Caco-2 (cell line): ENCODE measurements around the gene GPC6. TPM values are rescaled to one million over a fixed set of nuclear protein-coding genes. Genes with fewer than 3 reads are reported as not detected.

ENCODE experiments used
- BruUV-seq: library from RNA; stranded (reverse); fragments of 400-500 nt; replicated peaks from 2 replicates; lab custom pipeline; 2021; lab: Mats Ljungman, UMichigan
- CTCF ChIA-PET: fragments of 300-600 bp; sonication (Branson Sonifier 250); formaldehyde crosslinking; loops from one replicate; lab custom pipeline; 2022; ENCODE audit warnings: antibody characterized with exemption; lab: Charles Lee
- POLR2A ChIA-PET: fragments of 300-600 bp; sonication (Branson Sonifier 250); formaldehyde crosslinking; loops from one replicate; lab custom pipeline; 2022; ENCODE audit warnings: antibody characterized with exemption; lab: Charles Lee
- DNase-seq, 2 experiments: peaks; one replicate each; pipeline versions ENCODE4 v3.0.0 to v3.0.0-alpha.2; 2020 to 2022
- H3K27me3 ChIP-seq: replicated peaks from 2 replicates; pipeline ENCODE4 v1.6.0; 2011; ENCODE audit warnings: low read length; ENCODE audit not compliant: control insufficient read depth, insufficient read depth
- H3K36me3 ChIP-seq: 2 replicates; pipeline ENCODE4 v1.5.1; 2011; ENCODE audit warnings: low read length; ENCODE audit not compliant: control insufficient read depth, insufficient read depth
- H3K4me1 ChIP-seq: fragments of 250-450 bp; sonication (Bioruptor Pico); 2 replicates; pipeline ENCODE4 v1.5.1; 2020; ENCODE audit warnings: mild to moderate bottlenecking
- H3K4me3 ChIP-seq: 2 replicates; pipeline ENCODE4 v1.5.1; 2011; ENCODE audit warnings: low read depth, mild to moderate bottlenecking, control low read depth, low read length
- H3K9me3 ChIP-seq: fragments of 250-450 bp; sonication (Bioruptor Pico); 2 replicates; pipeline ENCODE4 v1.5.1; 2020; ENCODE audit warnings: mild to moderate bottlenecking, moderate library complexity
- H3K27ac Mint-ChIP-seq: one replicate; pipeline ENCODE4 v1.8.0; 2022; ENCODE audit warnings: mixed read lengths; ENCODE audit not compliant: unreplicated experiment
- H3K27me3 Mint-ChIP-seq: one replicate; pipeline ENCODE4 v1.8.0; 2022; ENCODE audit warnings: mixed read lengths; ENCODE audit not compliant: insufficient read depth, unreplicated experiment
- H3K36me3 Mint-ChIP-seq: one replicate; pipeline ENCODE4 v1.8.0; 2022; ENCODE audit warnings: mild to moderate bottlenecking, mixed read lengths; ENCODE audit not compliant: insufficient read depth, unreplicated experiment
- H3K4me1 Mint-ChIP-seq: one replicate; pipeline ENCODE4 v1.8.0; 2022; ENCODE audit warnings: low read depth, mixed read lengths; ENCODE audit not compliant: unreplicated experiment
- H3K4me3 Mint-ChIP-seq: one replicate; pipeline ENCODE4 v1.8.0; 2022; ENCODE audit warnings: mild to moderate bottlenecking, moderate library complexity, mixed read lengths; ENCODE audit not compliant: unreplicated experiment
- H3K9me3 Mint-ChIP-seq: one replicate; pipeline ENCODE4 v1.8.0; 2022; ENCODE audit warnings: mixed read lengths; ENCODE audit not compliant: unreplicated experiment
- CTCF ChIP-seq, 2 experiments: fragments of 200-600 bp in 1 of 2; IDR thresholded peaks; 1 replicate in 1 of 2; 2 replicates in 1 of 2; pipeline versions ENCODE4 v1.5.1 to v1.8.0; 2011 to 2022; ENCODE audit warnings: antibody characterized with exemption in 1 of 2, control low read depth in 1 of 2, inconsistent platforms in 1 of 2, low read depth in 1 of 2, low read length in 1 of 2, mild to moderate bottlenecking in 1 of 2, moderate library complexity in 1 of 2; ENCODE audit not compliant: insufficient read depth in 1 of 2, severe bottlenecking in 1 of 2, unreplicated experiment in 1 of 2
- intact Hi-C: fragments of 100-400 bp; cut with micrococcal nuclease; formaldehyde crosslinking; loops from one replicate; pipeline ENCODE4 v1.10.0; 2022; ENCODE audit not compliant: unreplicated experiment
- total RNA-seq: library from RNA; stranded (reverse); gene quantifications from 2 replicates; pipeline ENCODE4 v1.2.3, GENCODE V29; 2022

GPC6 gene
- total RNA-seq, 1 experiment from 2014 or later, result 0.16 TPM

- no peak for TF ChIP-seq CTCF (IDR thresholded peaks at IDR 0.05; ENCODE audit: insufficient read depth in 1 of 2, low read depth in 1 of 2, low read length in 1 of 2, severe bottlenecking in 1 of 2, unreplicated experiment in 1 of 2)
- H3K4me3 ChIP-seq, result no peak overlapping the region
These were observed 1083.6 kb downstream of the GPC6 start for GRCh38 chr13:94309997-94310855.

GRCh38 chr13:94311893-94312292 is 1085.3 kb downstream of the GPC6 start:
- POLR2A ChIA-PET, result no interaction called here
- Histone ChIP-seq H3K4me3 (no peak overlapping the region), H3K36me3 (no peaks in the 10 kb centered on the region), H3K4me1 (no peaks in the 10 kb centered on the region), H3K27me3 (no peaks in the 10 kb centered on the region; the same call in 1 of the 2 replicates), H3K9me3 (no peaks in the 10 kb centered on the region)
- no peak for TF ChIP-seq CTCF (IDR thresholded peaks at IDR 0.05; ENCODE audit: insufficient read depth in 1 of 2, low read depth in 1 of 2, low read length in 1 of 2, severe bottlenecking in 1 of 2, unreplicated experiment in 1 of 2)
- no peak for DNase-seq
- Mint-ChIP-seq H3K9me3 (no peaks in the 10 kb centered on the region), H3K27me3 (peaks cover 4% of the 10 kb centered on the region), H3K36me3 (no peaks in the 10 kb centered on the region), H3K27ac (no peak overlapping the region), H3K4me3 (no peak overlapping the region), H3K4me1 (no peaks in the 10 kb centered on the region)
- CTCF ChIA-PET, result no interaction called here
- no TSS peak for BruUV-seq
- intact Hi-C loops, result no loop called here

More at GRCh38 chr13:94309997-94310855, 1083.6 kb downstream of the GPC6 start:
- Mint-ChIP-seq H3K9me3 (no peaks in the 10 kb centered on the region), H3K27ac (no peak overlapping the region), H3K36me3 (no peaks in the 10 kb centered on the region), H3K27me3 (peaks cover 4% of the 10 kb centered on the region), H3K4me3 (no peak overlapping the region), H3K4me1 (no peaks in the 10 kb centered on the region)
- no peaks in the 10 kb centered on the region for H3K9me3 ChIP-seq
- no peak for DNase-seq
- intact Hi-C loops, result no loop called here
- BruUV-seq, result no TSS peak
- no peaks in the 10 kb centered on the region; the same call in 1 of the 2 replicates for H3K27me3 ChIP-seq
- ChIA-PET POLR2A (no interaction called here), CTCF (no interaction called here)
- no peaks in the 10 kb centered on the region for H3K4me1 ChIP-seq
- no peaks in the 10 kb centered on the region for H3K36me3 ChIP-seq

GRCh38 chr13:94312511-94313216 is 1086.1 kb downstream of the GPC6 start:
- Mint-ChIP-seq H3K36me3 (no peaks in the 10 kb centered on the region), H3K4me3 (no peak overlapping the region), H3K4me1 (no peaks in the 10 kb centered on the region), H3K9me3 (no peaks in the 10 kb centered on the region), H3K27me3 (no peaks in the 10 kb centered on the region), H3K27ac (no peak overlapping the region)
- BruUV-seq, result no TSS peak
- CTCF ChIA-PET, result no interaction called here
- H3K27me3 ChIP-seq, result no peaks in the 10 kb centered on the region; the same call in 1 of the 2 replicates
- DNase-seq, result no peak
- H3K4me3 ChIP-seq, result no peak overlapping the region
- H3K4me1 ChIP-seq, result no peaks in the 10 kb centered on the region
- TF ChIP-seq CTCF (IDR thresholded peaks at IDR 0.05; ENCODE audit: insufficient read depth in 1 of 2, low read depth in 1 of 2, low read length in 1 of 2, severe bottlenecking in 1 of 2, unreplicated experiment in 1 of 2), result no peak
- intact Hi-C loops, result no loop called here
- H3K9me3 ChIP-seq, result no peaks in the 10 kb centered on the region
- POLR2A ChIA-PET, result no interaction called here
- no peaks in the 10 kb centered on the region for H3K36me3 ChIP-seq
